ENCODE results near the gene SLC33A1. TPM values are rescaled to one million over a fixed set of nuclear protein-coding genes. Genes with fewer than 3 reads are reported as not detected.
A peak's percentile ranks its signal among the peaks of the same experiment; 100 is the strongest.

SLC33A1 gene
- total and polyA plus RNA-seq, 2 of the 13 experiments (the other 11 are each of a cell fraction or from before 2014, with no cell fraction given) = 20.0 to 32.1 TPM

GRCh38 chr3:155854141-155854940 is at the start of gene SLC33A1 (continued):
- TF ChIP-seq IKZF4 (CRISPR knock-in tag; IDR thresholded peaks at IDR 0.05; ENCODE audit: borderline replicate concordance, low read depth, not compliant biosample characterization) = peak; percentile 77
- TF ChIP-seq ZNF703 (CRISPR knock-in tag; IDR thresholded peaks at IDR 0.05; ENCODE audit: borderline replicate concordance) = no peak
- TF ChIP-seq ZNF296 (CRISPR knock-in tag; conservative IDR thresholded peaks at IDR 0.05) = no peak
- TF ChIP-seq NR0B2 (CRISPR knock-in tag; IDR thresholded peaks at IDR 0.05) = no peak
- peak; percentile 31; the same call in 1 of the 2 replicates for TF ChIP-seq MAFF (IDR thresholded peaks at IDR 0.05; ENCODE audit: low read depth, low read length)
- TF ChIP-seq ZMYM4 (CRISPR knock-in tag; IDR thresholded peaks at IDR 0.05) = peak; percentile 100
- TF ChIP-seq RNF219 (CRISPR knock-in tag; IDR thresholded peaks at IDR 0.05) = peak; percentile 97
- TF ChIP-seq ZXDC (CRISPR knock-in tag; IDR thresholded peaks at IDR 0.05) = peak; percentile 91
- TF ChIP-seq MIER2 (CRISPR knock-in tag; IDR thresholded peaks at IDR 0.05) = peak; percentile 84
- peak; percentile 29; the same call in 1 of the 2 replicates for TF ChIP-seq HHEX (CRISPR knock-in tag; IDR thresholded peaks at IDR 0.05)
- peak; percentile 27; the same call in 1 of the 2 replicates for TF ChIP-seq ZBTB8A (CRISPR knock-in tag; IDR thresholded peaks at IDR 0.05; ENCODE audit: borderline replicate concordance, low read depth)
- peak; percentile 93; the same call in 1 of the 2 replicates for TF ChIP-seq THAP9 (CRISPR knock-in tag; IDR thresholded peaks at IDR 0.05; ENCODE audit: borderline replicate concordance)
